K562 (cell line): Measurements from ENCODE around the gene LMLN. TPM values are rescaled to one million over a fixed set of nuclear protein-coding genes. Genes with fewer than 3 reads are reported as not detected.
A peak's percentile ranks its signal among the peaks of the same experiment; 100 is the strongest.

Experiments
- DDX20 ChIP-seq: fragments of 450-650 bp; IDR thresholded peaks from 2 replicates; pipeline ENCODE4 v1.6.1; 2016; ENCODE audit warnings: missing genetic modification characterization, low read depth, mild to moderate bottlenecking, missing compliant biosample characterization, moderate library complexity
- HNRNPK ChIP-seq: fragments of 200-400 bp; formaldehyde crosslinking; IDR thresholded peaks from one replicate; pipeline ENCODE4 v1.6.1; 2018; ENCODE audit warnings: mild to moderate bottlenecking, low read depth, low read length; ENCODE audit not compliant: poor library complexity, severe bottlenecking
- HOXB6 ChIP-seq: fragments of 250-450 bp; sonication (Bioruptor Pico); IDR thresholded peaks from 2 replicates; pipeline ENCODE4 v1.5.1; 2022; ENCODE audit warnings: mild to moderate bottlenecking, borderline replicate concordance
- MAFF ChIP-seq: IDR thresholded peaks from 2 replicates; pipeline ENCODE4 v1.6.1; 2012; ENCODE audit warnings: low read length, improper control_type of control experiment
- MCM5 ChIP-seq: fragments of 450-650 bp; IDR thresholded peaks from 2 replicates; pipeline ENCODE4 v1.6.1; 2016; ENCODE audit warnings: low read depth
- MTF1 ChIP-seq: fragments of 250-450 bp; sonication (Bioruptor Pico); IDR thresholded peaks from 2 replicates; pipeline ENCODE4 v1.9.0; 2021; ENCODE audit warnings: moderate library complexity, mild to moderate bottlenecking, inconsistent platforms, borderline replicate concordance
- NR2C2 ChIP-seq, 2 experiments: fragments of 200-800 bp in 1 of 2; sonication (Bioruptor generic) in 1 of 2; sonication (generic) in 1 of 2; formaldehyde crosslinking in 1 of 2; IDR thresholded peaks; 2 replicates each; pipeline versions ENCODE4 v1.6.1 to v1.8.0; 2016 to 2022; ENCODE audit warnings: mild to moderate bottlenecking in 1 of 2, missing compliant biosample characterization in 1 of 2, missing genetic modification characterization in 1 of 2, missing genetic modification reagents in 1 of 2
- POLR2G ChIP-seq: fragments of 200-400 bp; formaldehyde crosslinking; IDR thresholded peaks from 2 replicates; pipeline ENCODE4 v1.6.1; 2017; ENCODE audit warnings: low read depth, mild to moderate bottlenecking, antibody characterized with exemption, low read length, moderate library complexity
- PURB ChIP-seq: sonication (generic); formaldehyde crosslinking; IDR thresholded peaks from 2 replicates; pipeline ENCODE4 v1.9.0; 2021; ENCODE audit warnings: low read depth, mild to moderate bottlenecking, missing genetic modification reagents
- RB1 ChIP-seq: fragments of 450-650 bp; IDR thresholded peaks from 2 replicates; pipeline ENCODE4 v1.6.1; 2017; ENCODE audit warnings: low read depth, mild to moderate bottlenecking
- RBM39 ChIP-seq: fragments of 200-400 bp; formaldehyde crosslinking; optimal IDR thresholded peaks from 2 replicates; pipeline ENCODE3; 2018; ENCODE audit warnings: low read depth, low read length
- SIN3B ChIP-seq: fragments of 450-650 bp; IDR thresholded peaks from 2 replicates; pipeline ENCODE4 v1.6.1; 2017; ENCODE audit warnings: low read depth, mild to moderate bottlenecking, moderate library complexity
- SIRT6 ChIP-seq: IDR thresholded peaks from one replicate; pipeline ENCODE4 v1.6.1; 2012; ENCODE audit warnings: low read depth, mild to moderate bottlenecking, control low read depth, inconsistent platforms, low read length, moderate library complexity
- SMARCC2 ChIP-seq: fragments of 450-650 bp; IDR thresholded peaks from 2 replicates; pipeline ENCODE4 v1.6.1; 2017; ENCODE audit warnings: antibody characterized with exemption, moderate library complexity, mild to moderate bottlenecking, low read depth
- TFAM ChIP-seq: fragments of 250-450 bp; sonication (Bioruptor Pico); conservative IDR thresholded peaks from 2 replicates; pipeline ENCODE4 v1.5.0; 2021; ENCODE audit warnings: mild to moderate bottlenecking, moderate library complexity
- ZFP91 ChIP-seq: sonication (generic); formaldehyde crosslinking; IDR thresholded peaks from 2 replicates; pipeline ENCODE4 v1.8.0; 2022; ENCODE audit warnings: mild to moderate bottlenecking, missing genetic modification reagents
- ZNF165 ChIP-seq: fragments of 250-450 bp; sonication (Bioruptor Pico); IDR thresholded peaks from 2 replicates; pipeline ENCODE4 v1.4.0; 2020; ENCODE audit warnings: borderline replicate concordance
- ZNF174 ChIP-seq: fragments of 250-450 bp; sonication (Bioruptor Pico); IDR thresholded peaks from 2 replicates; pipeline ENCODE4 v1.4.0; 2020; ENCODE audit warnings: mild to moderate bottlenecking
- ZNF282 ChIP-seq: sonication (generic); formaldehyde crosslinking; IDR thresholded peaks from 2 replicates; pipeline ENCODE4 v1.8.1; 2023; ENCODE audit warnings: missing genetic modification reagents
- ZNF551 ChIP-seq: fragments of 250-450 bp; sonication (Bioruptor Pico); IDR thresholded peaks from 2 replicates; pipeline ENCODE4 v1.5.0; 2021; ENCODE audit warnings: mild to moderate bottlenecking, moderate library complexity
- ZNF589 ChIP-seq: fragments of 200-800 bp; sonication (Bioruptor generic); IDR thresholded peaks from 2 replicates; pipeline ENCODE4 v1.6.1; 2016; ENCODE audit warnings: low read depth, missing genetic modification characterization, missing compliant biosample characterization
- ZNF609 ChIP-seq: sonication (generic); formaldehyde crosslinking; IDR thresholded peaks from 2 replicates; pipeline ENCODE4 v1.8.1; 2023; ENCODE audit warnings: missing genetic modification reagents, mild to moderate bottlenecking, borderline replicate concordance
- polyA plus RNA-seq, 8 experiments: library from polyadenylated mRNA; depleted of rRNA in 4 of 8; stranded (reverse) in 5 of 8; unstranded in 3 of 8; fragments of >200 nt; fragmentation: Nextera tagmentation in 2 of 8; fragmentation: Illumina TruSeq in 1 of 8; extraction: Ambion mirVana in 2 of 8; extraction: Trizol in 1 of 8; gene quantifications; 2 replicates each; pipeline versions ENCODE4 v1.2.1 to v1.2.3, GENCODE V29; 2011 to 2014; ENCODE audit warnings: inconsistent platforms in 1 of 8, missing spikeins in 1 of 8
- total RNA-seq, 7 experiments: library from RNA; depleted of rRNA in 6 of 7; stranded (reverse); fragments of >200 nt in 6 of 7; fragmentation: Illumina TruSeq in 2 of 7; extraction: Trizol in 2 of 7; gene quantifications; 2 replicates each; pipeline versions ENCODE4 v1.2.1 to v1.2.3, GENCODE V29; 2011 to 2021; ENCODE audit warnings: low replicate concordance in 1 of 7
- TF ChIP-seq, protein P1 (sequence below): fragments of 250-450 bp; sonication (Bioruptor Pico); IDR thresholded peaks from 2 replicates; pipeline ENCODE4 v1.5.1; 2021; ENCODE audit warnings: mild to moderate bottlenecking

Gene LMLN
- total and polyA plus RNA-seq, 9 of the 15 experiments (the other 6 are each of a cell fraction or from before 2014, with no cell fraction given), result 2.2 to 15.9 (median 6.9) TPM

- TF ChIP-seq NR2C2 (CRISPR knock-in tag; IDR thresholded peaks at IDR 0.05) (no peak), NR2C2 (tag; IDR thresholded peaks at IDR 0.05) (no peak), RB1 (no peak), DDX20 (no peak), PURB (CRISPR knock-in tag) (no peak), ZNF282 (CRISPR knock-in tag) (no peak), POLR2G (no peak), ZNF174 (CRISPR knock-in tag) (no peak), HOXB6 (CRISPR knock-in tag) (no peak), SIN3B (no peak), TFAM (CRISPR knock-in tag) (no peak), MAFF (no peak), ZNF165 (no peak), ZNF551 (no peak), MCM5 (no peak), HNRNPK (no peak), SIRT6 (no peak), ZFP91 (CRISPR knock-in tag) (no peak), ZNF589 (CRISPR knock-in tag) (no peak), ZNF609 (CRISPR knock-in tag) (no peak), MTF1 (CRISPR knock-in tag) (no peak), RBM39 (no peak), SMARCC2 (peak; percentile 29; the same call in 1 of the 2 replicates)
- TF ChIP-seq, protein P1, sequence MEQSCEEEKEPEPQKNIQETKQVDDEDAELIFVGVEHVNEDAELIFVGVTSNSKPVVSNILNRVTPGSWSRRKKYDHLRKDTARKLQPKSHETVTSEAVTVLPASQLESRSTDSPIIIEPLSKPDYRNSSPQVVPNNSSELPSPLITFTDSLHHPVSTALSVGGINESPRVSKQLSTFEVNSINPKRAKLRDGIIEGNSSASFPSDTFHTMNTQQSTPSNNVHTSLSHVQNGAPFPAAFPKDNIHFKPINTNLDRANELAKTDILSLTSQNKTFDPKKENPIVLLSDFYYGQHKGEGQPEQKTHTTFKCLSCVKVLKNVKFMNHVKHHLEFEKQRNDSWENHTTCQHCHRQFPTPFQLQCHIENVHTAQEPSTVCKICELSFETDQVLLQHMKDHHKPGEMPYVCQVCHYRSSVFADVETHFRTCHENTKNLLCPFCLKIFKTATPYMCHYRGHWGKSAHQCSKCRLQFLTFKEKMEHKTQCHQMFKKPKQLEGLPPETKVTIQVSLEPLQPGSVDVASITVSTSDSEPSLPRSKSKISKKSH (CRISPR knock-in tag), result no peak
Measured at GRCh38 chr3:198092276-198092675, 132.3 kb downstream of the LMLN start (continued).
